IPS DF 6.9 (cell line): ENCODE measurements around the gene KLHL29.

Experiments used
- DNase-seq: peaks from one replicate; pipeline ENCODE4 v3.0.0-alpha.2; 2013; ENCODE audit warnings: low read depth, low spot score
- H3K27ac ChIP-seq: one replicate; pipeline ENCODE4 v1.5.1; 2013; ENCODE audit warnings: low read length, control low read depth
- H3K27me3 ChIP-seq: 2 replicates; pipeline ENCODE4 v1.6.1; 2013; ENCODE audit warnings: mild to moderate bottlenecking, low read length; ENCODE audit not compliant: control insufficient read depth, insufficient read depth
- H3K36me3 ChIP-seq: 2 replicates; pipeline ENCODE4 v1.6.1; 2013; ENCODE audit warnings: low read length; ENCODE audit not compliant: control insufficient read depth, insufficient read depth
- H3K4me1 ChIP-seq: 2 replicates; pipeline ENCODE4 v1.6.1; 2013; ENCODE audit warnings: low read length; ENCODE audit not compliant: control insufficient read depth, insufficient read depth
- H3K4me3 ChIP-seq: 2 replicates; pipeline ENCODE4 v1.5.1; 2013; ENCODE audit warnings: mild to moderate bottlenecking, low read length
- H3K9me3 ChIP-seq: 2 replicates; pipeline ENCODE4 v1.6.1; 2013; ENCODE audit warnings: low read length, inconsistent platforms; ENCODE audit not compliant: control insufficient read depth, insufficient read depth
- WGBS: extraction: QIAGEN DNeasy Blood & Tissue Kit; methylation state at CpG from one replicate; pipeline ENCODE4 v1.1.7; 2013; ENCODE audit warnings: mixed read lengths, missing lambda C conversion rate; ENCODE audit not compliant: insufficient read length, insufficient coverage; 5-methylcytosine and 5-hydroxymethylcytosine counted together

Gene KLHL29

DNA sequence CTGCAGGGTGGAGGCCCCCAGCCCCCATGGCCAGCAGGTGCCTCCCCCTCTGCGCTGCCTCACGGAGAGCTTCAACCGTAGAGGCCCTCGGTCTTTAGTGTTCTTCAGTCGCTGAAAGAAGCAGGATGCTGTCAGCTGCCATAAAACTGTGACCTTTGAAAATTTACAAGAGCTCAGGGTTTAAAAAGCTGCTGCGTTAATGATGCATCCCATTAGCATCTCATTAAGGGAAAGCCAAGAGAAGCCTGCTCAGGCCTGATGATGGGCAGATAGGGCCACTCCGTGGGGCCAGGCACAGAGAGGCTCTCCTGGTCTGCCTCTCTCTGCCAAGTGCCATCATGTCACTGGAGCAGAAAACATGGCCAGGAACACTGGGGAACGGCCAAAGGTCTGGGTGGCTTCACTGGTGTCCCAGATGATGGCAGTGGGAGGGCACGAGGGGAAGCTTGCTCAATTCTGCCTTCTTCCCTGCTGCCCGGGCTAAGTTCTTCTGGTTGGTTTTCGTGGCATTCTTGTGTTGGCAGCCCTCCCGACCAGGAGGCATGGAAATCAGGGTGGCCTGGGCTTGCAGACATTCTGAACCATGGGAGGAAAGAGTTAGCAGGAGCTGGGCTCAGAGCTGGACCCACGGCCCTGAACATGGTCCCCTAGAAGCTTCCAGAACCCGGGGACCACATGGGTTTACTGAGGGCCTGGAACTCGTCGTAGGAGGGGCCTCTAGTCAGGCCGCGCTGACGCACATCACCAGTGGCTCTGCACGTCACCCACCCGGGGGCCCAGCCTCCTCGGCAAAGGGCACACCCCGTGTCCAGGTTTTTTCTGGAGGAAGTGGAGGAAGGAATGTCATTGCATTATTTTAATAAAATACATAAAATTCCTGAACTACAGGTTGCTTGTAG lies 250.7 kb downstream of the KLHL29 start:
- no peak overlapping the region for H3K27ac ChIP-seq
- DNase-seq, result no peak
- no peaks in the 10 kb centered on the region for H3K4me1 ChIP-seq
- no peaks in the 10 kb centered on the region for H3K27me3 ChIP-seq
- no CpG with 5 or more reads among the region's 23 CpGs for WGBS
- no peaks in the 10 kb centered on the region for H3K36me3 ChIP-seq
- H3K9me3 ChIP-seq, result no peaks in the 10 kb centered on the region
- no peak overlapping the region for H3K4me3 ChIP-seq

DNA sequence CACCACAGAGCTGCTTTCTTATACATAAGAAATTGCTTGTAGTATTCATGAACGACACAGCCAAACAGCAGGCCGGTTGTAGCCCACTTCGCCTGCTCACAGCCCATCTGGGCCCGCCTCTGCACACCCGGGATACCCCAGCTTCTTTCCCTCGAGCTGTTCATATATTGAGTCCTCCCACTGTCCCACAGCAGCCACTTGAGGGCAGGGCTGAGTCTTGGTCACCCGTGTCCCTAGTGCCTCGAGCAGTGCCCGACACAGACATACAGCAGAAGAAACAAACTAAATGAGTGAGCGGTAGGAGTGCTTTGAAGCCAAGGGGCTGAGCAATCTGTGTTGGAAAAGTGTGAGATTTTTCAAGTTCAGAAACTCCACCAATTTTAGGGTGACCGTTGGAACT lies 251.4 kb downstream of the KLHL29 start:
- Histone ChIP-seq H3K36me3 (no peaks in the 10 kb centered on the region), H3K4me3 (no peak overlapping the region), H3K9me3 (no peaks in the 10 kb centered on the region), H3K27ac (no peak overlapping the region), H3K27me3 (no peaks in the 10 kb centered on the region), H3K4me1 (no peaks in the 10 kb centered on the region)
- no CpG with 5 or more reads among the region's 11 CpGs for WGBS
- DNase-seq, result peak; percentile 29

DNA sequence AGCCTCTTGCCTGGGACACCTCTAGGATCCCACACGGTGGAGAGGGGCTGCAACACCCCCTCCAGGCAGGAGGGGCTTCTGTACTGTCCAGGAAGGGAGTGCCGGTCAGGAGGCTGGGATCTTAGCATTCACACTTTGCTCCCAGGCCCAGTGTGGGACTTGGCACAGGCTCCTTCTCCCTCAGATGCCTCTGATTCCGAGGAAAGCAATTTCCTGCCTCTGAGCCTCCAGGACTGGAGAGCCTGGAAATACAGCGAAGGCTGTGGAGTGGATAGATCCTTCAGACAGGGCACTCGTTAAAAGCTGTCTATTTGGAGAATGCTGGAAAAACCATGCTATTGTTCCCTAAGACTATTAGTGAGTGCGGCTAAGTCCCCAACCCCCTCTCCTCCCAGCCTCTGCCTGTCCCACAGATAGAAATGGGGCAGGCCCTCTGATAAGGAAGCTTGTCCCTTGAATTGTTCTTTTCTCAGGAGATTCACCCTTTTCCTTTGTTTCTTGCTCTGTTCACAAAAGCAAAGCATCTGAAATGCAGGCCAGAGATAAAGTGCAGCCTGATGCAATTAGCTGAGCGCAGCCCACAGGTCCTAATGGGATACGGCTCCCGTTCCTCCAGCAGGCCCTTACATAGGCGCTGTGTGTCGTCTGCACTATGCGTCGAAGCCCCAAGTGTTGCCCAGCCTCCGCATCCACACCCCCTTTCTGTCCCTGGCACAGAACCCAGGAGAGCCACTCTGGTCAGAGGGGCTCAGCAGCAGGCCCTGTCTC lies 252.2 kb downstream of the KLHL29 start:
- H3K4me3 ChIP-seq, result no peak overlapping the region
- no peak overlapping the region for H3K27ac ChIP-seq
- DNase-seq, result no peak
- no peaks in the 10 kb centered on the region for H3K36me3 ChIP-seq
- no peaks in the 10 kb centered on the region for H3K9me3 ChIP-seq
- H3K27me3 ChIP-seq, result no peaks in the 10 kb centered on the region
- no peaks in the 10 kb centered on the region for H3K4me1 ChIP-seq
- no CpG with 5 or more reads among the region's 14 CpGs for WGBS

DNA sequence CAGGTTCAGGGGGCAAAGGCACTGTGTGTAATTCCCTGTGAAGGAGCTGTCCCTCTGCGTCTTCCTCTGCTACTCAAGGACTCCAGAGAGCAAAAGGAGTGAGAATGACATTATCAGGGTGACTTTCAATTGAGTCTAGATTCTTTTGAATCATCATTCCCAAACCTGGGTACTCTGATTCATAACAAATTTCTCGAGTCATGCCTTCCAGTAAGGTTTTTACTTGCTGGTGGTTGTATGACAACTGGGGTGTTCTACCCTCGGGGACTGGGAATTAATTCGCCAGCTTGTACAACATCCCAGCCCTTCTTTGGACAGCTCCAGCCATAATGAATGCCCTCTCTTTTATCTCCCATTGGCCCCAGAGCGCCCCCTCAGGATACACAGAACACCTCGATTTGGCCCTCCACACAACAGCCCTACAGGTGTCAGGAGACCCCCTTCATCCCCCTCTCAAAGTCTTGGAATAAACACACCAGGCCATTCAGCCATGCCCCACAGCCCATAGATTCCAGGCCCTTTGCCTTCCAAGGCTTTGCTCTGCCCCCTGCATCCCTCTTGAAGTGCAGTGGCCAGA lies 254.5 kb downstream of the KLHL29 start:
- Histone ChIP-seq H3K27me3 (no peaks in the 10 kb centered on the region), H3K36me3 (no peaks in the 10 kb centered on the region), H3K4me3 (no peak overlapping the region), H3K9me3 (no peaks in the 10 kb centered on the region), H3K4me1 (no peaks in the 10 kb centered on the region), H3K27ac (no peak overlapping the region)
- no CpG with 5 or more reads among the region's 6 CpGs for WGBS
- no peak for DNase-seq

DNA sequence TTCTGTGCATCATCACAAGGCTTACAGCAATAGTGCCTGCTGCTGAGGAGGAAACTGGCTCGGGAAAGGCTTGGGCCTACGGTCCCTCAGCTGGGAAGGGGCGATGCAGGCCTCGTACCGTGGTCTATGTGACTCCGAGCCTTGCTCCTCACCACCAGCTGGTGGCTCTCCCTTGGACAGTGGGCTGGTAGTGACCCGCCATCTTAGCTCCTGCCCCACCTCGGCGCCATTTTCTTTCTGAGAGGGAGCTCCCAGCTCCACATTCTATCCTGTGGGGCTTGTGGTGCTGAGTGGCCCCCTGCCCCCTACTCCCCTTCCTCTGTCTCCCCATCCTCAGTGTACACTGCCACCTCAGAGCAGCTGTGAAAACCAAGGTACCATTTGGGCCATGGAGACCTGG lies 255.7 kb downstream of the KLHL29 start:
- H3K36me3 ChIP-seq, result no peaks in the 10 kb centered on the region
- H3K4me1 ChIP-seq, result no peaks in the 10 kb centered on the region
- H3K4me3 ChIP-seq, result no peak overlapping the region
- H3K27me3 ChIP-seq, result no peaks in the 10 kb centered on the region
- no peak for DNase-seq
- WGBS, result no CpG with 5 or more reads among the region's 9 CpGs
- H3K27ac ChIP-seq, result no peak overlapping the region
- H3K9me3 ChIP-seq, result no peaks in the 10 kb centered on the region

DNA sequence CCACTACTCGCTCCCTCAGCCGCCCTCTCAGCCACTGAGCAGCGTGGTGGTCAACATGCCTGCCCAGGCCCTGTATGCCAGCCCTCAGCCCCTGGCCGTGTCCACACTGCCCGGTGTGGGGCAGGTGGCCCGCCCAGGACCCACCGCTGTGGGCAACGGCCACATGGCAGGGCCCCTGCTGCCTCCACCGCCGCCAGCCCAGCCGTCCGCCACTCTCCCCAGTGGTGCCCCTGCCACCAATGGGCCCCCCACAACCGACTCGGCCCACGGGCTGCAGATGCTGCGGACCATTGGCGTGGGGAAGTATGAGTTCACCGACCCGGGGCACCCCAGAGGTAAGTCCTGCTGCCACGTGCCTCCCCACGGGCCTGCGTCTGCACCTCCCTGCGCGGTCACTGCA lies 257.5 kb downstream of the KLHL29 start:
- H3K4me1 ChIP-seq, result no peaks in the 10 kb centered on the region
- H3K36me3 ChIP-seq, result no peaks in the 10 kb centered on the region
- no CpG with 5 or more reads among the region's 24 CpGs for WGBS
- no peak for DNase-seq
- no peaks in the 10 kb centered on the region for H3K9me3 ChIP-seq
- H3K27ac ChIP-seq, result no peak overlapping the region
- no peaks in the 10 kb centered on the region for H3K27me3 ChIP-seq
- H3K4me3 ChIP-seq, result no peak overlapping the region

DNA sequence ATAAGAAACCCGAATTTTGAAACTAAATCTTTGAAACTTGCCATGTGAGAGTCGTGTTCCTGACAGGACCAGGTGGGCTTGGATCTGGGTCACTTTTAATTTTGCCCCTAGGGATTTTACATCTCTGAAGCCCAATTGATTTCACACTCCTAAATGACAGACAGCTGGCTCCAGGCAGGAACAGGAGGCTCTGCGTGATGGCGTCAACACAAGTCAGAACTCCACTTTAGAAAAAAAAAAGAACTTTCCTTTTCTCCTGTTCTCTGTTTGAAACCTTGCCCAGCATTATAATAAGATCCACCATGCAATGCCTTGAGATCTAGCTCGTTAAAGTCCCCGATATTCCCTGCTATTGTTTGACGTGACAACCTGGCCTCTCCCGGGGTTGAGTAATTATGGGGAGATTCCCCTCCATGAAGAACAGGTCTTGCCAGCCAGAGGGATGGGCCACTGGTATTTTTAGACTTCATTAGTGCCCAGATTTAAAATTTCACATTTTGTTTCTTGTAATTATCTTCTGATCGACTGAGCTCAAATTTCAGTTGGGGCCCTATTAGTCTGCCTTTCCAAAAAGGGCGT lies 260.3 kb downstream of the KLHL29 start:
- Histone ChIP-seq H3K27me3 (no peaks in the 10 kb centered on the region), H3K4me1 (no peaks in the 10 kb centered on the region), H3K9me3 (no peaks in the 10 kb centered on the region), H3K4me3 (no peak overlapping the region), H3K27ac (no peak overlapping the region), H3K36me3 (no peaks in the 10 kb centered on the region)
- DNase-seq, result no peak
- no CpG with 5 or more reads among the region's 10 CpGs for WGBS

DNA sequence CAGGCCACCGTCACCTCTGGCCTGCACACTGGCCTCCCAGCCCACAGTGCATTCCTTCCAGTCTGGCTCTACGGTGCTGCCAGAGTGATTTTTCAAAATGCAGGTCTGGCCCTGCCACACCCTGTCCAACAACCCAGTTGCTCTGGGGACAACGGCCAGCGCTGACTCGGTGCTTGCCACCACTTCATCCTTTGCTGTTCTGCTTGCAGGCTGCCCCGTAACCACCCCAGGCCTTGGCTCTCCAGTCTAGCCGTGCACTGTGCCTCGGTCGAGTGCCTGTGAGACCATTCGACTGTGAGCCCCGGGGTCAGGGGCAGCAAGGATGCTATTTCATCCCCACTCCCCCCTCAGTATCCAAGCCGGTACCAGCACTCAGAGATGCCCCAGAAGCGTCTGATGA lies 262.6 kb downstream of the KLHL29 start:
- no peak overlapping the region for H3K27ac ChIP-seq
- H3K9me3 ChIP-seq, result no peaks in the 10 kb centered on the region
- whole genome bisulfite sequencing, result no CpG with 5 or more reads among the region's 13 CpGs
- no peaks in the 10 kb centered on the region for H3K4me1 ChIP-seq
- H3K36me3 ChIP-seq, result no peaks in the 10 kb centered on the region
- DNase-seq, result no peak
- H3K4me3 ChIP-seq, result no peak overlapping the region
- H3K27me3 ChIP-seq, result no peaks in the 10 kb centered on the region

DNA sequence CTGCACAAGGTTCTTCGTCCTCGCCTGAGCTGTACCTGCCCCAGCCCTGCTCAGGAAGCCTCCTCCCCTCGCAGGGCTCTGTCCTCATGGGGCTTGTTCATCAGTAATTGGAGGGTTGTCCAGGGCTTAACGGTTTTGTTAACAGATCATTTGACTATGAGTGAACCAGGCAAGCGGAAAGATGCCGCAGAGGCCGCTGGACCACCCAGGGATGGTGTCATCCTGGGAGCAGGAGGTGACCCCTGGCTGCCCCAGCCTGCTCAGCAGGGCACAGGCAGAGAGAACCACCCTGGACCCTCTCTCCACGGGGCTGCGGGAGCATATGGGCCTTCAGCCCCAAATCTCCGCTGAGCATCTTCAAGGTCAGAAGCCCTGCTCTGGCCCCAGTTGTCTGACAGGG lies 264.3 kb downstream of the KLHL29 start:
- no peak overlapping the region for H3K4me3 ChIP-seq
- no peak for DNase-seq
- H3K4me1 ChIP-seq, result no peaks in the 10 kb centered on the region
- no peak overlapping the region for H3K27ac ChIP-seq
- no peaks in the 10 kb centered on the region for H3K36me3 ChIP-seq
- H3K27me3 ChIP-seq, result no peaks in the 10 kb centered on the region
- no CpG with 5 or more reads among the region's 10 CpGs for WGBS
- H3K9me3 ChIP-seq, result no peaks in the 10 kb centered on the region

DNA sequence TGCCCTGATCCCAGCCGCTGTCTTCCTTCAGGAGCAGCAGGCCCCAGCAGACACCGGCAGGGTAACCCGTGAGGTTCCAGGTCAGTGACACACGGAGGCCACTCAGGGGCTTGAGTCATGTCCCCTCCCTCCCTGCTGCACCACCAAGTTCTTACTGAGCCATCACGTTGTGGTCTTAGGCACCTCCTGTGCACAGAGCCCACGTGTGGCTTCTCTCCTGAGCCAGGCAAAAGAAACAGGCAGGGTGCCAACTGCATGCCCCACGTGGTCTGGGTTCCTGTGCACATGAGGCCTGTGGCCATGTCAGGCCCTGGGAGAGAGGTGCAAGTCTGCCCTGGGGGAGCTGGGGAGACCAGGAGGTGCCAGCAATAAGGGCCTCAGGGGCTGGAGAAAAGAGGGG lies 264.8 kb downstream of the KLHL29 start:
- H3K4me3 ChIP-seq, result no peak overlapping the region
- no peaks in the 10 kb centered on the region for H3K9me3 ChIP-seq
- no peaks in the 10 kb centered on the region for H3K36me3 ChIP-seq
- no peaks in the 10 kb centered on the region for H3K27me3 ChIP-seq
- no peak overlapping the region for H3K27ac ChIP-seq
- no peaks in the 10 kb centered on the region for H3K4me1 ChIP-seq
- no peak for DNase-seq
- whole genome bisulfite sequencing, result no CpG with 5 or more reads among the region's 7 CpGs
